HG03558 (cell line): ENCODE data around the gene TUBA3D.
"Not testable (repeated sequence)": the region's sequence is repeated elsewhere in the genome, so short reads cannot be mapped to it uniquely, and the experiment has no call there.

Experiments
- ATAC-seq: cut with Tn5 transposase; IDR thresholded peaks from one replicate; pipeline ENCODE4 v1.9.1; 2021; ENCODE audit warnings: moderate number of reproducible peaks; ENCODE audit not compliant: unreplicated experiment; ENCODE audit errors: extremely low read depth

TUBA3D gene

DNA sequence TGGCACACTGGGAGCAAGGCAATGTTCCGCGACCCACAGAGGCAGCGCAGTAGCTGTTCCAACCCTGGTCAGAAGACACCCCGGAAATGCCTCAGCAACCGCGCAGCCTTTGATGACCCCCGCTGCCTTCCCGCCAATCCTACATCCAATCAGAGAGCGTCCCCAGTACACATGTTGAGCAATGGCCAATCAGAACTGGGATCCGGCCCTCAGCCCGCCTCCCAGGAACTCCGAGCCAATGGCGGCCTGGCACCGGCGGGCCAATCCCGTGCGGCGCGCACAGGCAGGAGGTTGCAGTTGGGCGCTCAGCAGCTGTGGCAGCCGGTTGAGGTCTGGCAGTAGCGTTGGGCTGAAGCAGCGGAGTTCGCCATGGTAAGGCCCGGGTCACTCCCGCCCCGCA lies at the start of gene TUBA3D:
TSS of gene TUBA3D (plus strand) at position 289 of the 400 bp plus-strand sequence. CDS start at position 370, 81 bp downstream.
- ATAC-seq = no peak

GRCh38 chr2:131426727-131427126 lies 49.2 kb upstream of the TUBA3D start:
- no peak for ATAC-seq

- no peak for ATAC-seq
Observed at GRCh38 chr2:131431336-131431735, 44.6 kb upstream of the TUBA3D start.

DNA sequence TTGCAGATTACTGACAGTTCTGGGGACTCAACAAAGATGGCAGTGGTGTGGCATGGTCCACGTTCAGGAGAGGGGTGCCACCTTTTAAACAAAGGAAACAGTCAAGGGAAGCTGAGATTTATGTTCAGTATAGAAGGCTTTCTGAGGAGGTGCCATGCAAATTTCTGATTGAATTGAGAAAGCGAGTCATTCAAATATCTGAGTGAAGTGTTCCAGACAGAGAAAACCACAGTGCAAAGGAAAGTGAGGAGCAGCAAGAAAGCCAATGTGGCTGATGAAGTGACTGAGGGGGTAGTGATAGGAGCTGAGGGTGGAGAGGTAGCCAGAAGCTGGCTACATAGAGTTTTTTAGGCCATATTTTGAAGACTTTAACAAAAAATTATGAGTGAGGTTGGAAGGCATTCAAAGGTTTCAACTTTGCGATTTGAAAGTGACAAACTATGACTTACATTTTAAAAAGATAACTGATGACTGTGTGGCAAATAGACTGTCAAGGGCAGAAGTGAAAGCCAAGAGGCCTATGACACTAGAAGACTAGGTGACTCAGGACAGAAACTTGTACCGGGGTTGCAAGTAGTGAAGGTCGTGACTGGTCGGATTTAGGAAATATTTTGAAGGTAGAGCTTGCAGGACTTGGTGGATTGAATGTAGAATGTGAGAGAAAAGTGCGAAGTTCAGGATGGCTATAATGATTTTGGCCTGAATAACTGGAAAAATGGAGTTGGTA lies 35.0 kb upstream of the TUBA3D start:
- not testable (repeated sequence) for ATAC-seq

GRCh38 chr2:131444736-131445514 lies 31.0 kb upstream of the TUBA3D start:
- ATAC-seq = not testable (repeated sequence)

DNA sequence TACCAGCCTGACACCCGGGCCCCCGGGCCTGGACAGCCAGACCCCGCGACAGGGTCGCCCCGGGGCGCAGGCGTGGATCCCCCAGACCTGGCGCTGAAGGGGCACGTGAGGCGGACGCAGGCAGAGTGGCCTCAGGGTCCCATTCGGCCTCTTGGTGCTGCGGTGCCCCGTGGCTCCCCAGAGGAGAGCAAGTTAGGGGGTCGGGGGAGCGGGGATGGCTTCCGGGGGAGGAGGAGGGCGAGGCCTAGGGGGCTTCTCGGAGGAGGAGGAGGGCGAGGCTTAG lies 30.5 kb upstream of the TUBA3D start:
- not testable (repeated sequence) for ATAC-seq

GRCh38 chr2:131445896-131446295 lies 30.0 kb upstream of the TUBA3D start:
- ATAC-seq = no peak

GRCh38 chr2:131447981-131448380 lies 27.9 kb upstream of the TUBA3D start:
- not testable (repeated sequence) for ATAC-seq

DNA sequence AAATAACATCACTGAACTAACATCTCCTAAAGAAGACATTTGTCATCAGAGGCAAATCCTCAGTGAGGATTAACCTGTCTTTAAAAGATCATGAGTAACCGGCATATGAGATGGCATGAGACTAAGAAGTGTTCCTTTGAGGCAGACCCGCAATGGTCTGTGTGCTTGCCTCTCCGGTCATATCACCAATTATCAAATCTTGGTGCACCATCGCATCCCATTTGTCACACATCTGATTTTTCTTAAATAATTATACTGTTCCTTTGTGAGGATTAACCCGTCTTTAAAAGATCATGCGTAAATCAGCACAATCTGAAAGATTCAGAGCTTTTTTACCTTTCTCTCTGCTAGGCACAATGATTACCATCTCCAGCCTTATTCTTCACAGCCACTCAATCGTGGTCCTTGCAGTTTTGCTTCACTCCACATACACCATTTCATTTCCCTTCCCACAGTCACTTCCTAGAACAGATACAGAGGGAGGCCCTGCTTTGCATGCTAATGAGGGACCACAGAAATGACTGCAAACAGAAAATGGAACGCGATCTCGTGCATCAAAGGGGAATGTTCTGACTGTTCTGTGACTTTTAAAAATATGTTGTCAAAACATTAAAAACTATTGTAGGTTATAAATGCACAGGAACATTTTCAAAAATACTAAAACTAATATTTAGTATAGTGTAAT lies 24.5 kb upstream of the TUBA3D start:
- ATAC-seq = peak; percentile 79

DNA sequence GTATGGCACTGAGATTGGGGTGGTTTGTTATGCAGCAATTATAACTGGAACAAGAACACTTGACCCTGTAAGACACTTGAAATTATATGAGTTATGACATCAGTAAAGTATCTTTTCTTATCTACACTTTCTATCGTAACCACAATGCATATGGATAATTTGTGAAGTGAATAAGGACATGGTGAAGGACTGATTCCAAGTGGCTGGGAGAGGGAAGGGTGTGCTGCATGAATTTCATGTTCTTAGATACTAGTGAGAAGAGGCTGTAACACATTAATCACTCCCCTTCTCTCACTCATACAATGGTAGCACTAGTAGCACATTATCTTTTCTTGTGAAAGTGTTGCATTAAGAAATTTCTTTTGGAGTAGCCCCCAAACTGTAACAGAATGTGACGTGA lies 21.0 kb upstream of the TUBA3D start:
- not testable (repeated sequence) for ATAC-seq

DNA sequence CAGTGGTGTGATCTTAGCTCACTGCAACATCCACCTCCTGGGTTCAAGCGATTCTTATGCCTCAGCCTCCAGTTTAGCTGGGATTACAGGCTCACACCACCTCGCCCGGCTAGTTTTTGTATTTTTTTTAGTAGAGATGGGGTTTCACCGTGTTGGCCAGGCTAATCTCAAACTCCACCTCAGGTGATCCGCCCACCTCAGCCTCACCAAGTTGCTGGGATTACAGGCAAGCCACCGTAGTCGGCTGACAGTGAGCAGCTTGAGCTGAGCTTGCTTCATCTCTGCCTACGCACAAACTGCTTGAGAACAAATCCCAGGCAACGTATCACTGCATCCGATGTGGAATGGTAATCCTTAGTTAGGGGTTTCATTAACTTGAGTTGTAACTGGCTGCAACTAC lies 8.2 kb upstream of the TUBA3D start:
- not testable (repeated sequence) for ATAC-seq

DNA sequence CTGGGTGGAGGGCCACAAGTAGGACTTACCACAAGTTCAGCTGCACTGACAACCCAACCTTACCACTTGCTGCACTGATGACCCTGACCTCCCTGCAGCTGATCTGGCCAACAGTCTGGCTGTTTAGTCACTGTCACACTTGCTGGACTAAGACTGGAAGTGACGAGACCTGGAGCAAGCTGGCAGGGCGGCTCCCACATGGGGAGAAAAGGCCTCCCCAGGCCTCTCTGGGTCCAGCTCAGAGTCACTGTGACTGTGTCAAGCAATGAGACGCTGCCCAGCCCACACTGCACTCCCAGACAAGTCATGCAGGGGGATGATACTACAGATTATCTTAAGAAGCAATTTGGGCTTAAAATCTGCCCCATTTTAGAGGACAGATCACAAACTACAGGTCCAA lies 5.0 kb upstream of the TUBA3D start:
- not testable (repeated sequence) for ATAC-seq

DNA sequence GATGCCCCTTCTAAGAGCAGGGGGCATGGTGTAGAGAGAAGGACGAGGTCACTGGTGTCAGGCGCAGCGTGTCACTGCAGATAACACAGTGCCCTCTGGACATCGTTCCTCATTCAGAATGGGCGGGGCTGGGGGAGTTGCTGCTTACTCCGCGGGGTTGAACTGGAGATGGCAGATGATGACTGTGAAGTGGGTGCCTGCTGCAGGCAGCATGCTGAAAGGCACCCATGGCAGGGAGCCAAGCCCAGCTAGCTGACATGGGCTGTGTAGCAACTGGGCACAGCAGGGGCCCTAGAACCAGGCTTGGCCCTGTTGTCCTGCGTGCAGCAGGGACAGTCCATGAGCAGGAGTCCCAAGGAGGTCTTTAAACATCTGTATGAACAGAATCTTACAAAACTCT lies 4.3 kb upstream of the TUBA3D start:
- not testable (repeated sequence) for ATAC-seq

DNA sequence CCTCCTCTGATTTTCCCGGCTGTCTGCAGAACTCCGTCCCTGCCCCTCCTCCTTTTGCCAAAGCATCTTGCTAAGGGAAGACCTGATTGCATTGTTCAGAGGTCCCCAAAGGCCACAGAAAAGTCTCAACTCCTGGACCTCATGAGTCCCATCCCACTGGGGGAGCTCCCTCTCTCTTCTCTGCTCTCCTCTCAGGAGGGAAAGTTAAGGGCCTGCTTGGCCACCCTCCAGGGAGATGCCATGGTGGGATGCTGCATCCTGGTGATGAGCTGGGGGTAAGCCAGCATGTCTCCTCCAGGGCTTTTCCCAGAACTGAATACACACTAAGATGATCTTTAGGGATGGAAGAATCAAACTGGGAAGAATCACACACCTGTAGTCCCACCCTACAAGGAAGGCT lies 2.7 kb upstream of the TUBA3D start:
- not testable (repeated sequence) for ATAC-seq

GRCh38 chr2:131476363-131476762 lies 444 bp downstream of the TUBA3D start:
- ATAC-seq = not testable (repeated sequence)

DNA sequence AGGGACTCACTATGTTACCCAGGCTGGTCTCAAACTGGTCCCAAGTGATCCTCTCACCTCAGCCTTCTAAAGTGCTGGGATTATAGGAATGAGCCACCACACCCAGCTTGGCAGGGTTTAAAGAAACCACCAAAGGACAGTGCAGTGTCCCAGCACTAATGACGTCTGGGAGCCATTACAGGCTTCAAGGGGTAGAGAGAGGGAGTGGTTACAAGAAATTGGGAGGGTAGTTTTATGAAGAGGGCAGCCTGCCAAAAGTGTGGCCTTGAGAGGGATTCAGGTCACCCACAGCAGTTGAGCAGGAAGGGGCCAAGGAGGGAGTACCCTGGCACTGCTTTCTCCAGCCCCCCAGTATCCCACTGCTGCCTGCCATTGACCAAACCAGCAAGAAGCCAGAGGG lies 1.3 kb downstream of the TUBA3D start:
- not testable (repeated sequence) for ATAC-seq

- ATAC-seq = not testable (repeated sequence)
Observed at GRCh38 chr2:131478074-131478849, 2.3 kb downstream of the TUBA3D start.

- ATAC-seq = not testable (repeated sequence)
Observed at GRCh38 chr2:131478850-131479461, 3.0 kb downstream of the TUBA3D start.

DNA sequence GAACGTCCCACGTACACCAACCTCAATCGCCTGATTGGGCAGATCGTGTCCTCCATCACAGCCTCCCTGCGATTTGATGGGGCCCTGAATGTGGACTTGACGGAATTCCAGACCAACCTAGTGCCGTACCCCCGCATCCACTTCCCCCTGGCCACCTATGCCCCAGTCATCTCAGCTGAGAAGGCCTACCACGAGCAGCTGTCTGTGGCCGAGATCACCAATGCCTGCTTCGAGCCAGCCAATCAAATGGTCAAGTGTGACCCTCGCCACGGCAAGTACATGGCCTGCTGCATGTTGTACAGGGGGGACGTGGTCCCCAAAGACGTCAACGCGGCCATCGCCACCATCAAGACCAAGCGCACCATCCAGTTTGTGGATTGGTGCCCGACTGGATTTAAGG lies 4.4 kb downstream of the TUBA3D start:
- not testable (repeated sequence) for ATAC-seq
